Colon (tissue), 2 donors: ENCODE measurements around the gene ZKSCAN3.
"Not testable (repeated sequence)": the region's sequence is repeated elsewhere in the genome, so short reads cannot be mapped to it uniquely, and the experiment has no call there.

Experiments used
- FAIRE-seq: peaks from 2 replicates; lab custom pipeline; 2012; peaks lifted over from hg19 to GRCh38; lab: Jason Lieb, UNC
- donor health status: control.
- donor health status: control.

ZKSCAN3 gene

DNA sequence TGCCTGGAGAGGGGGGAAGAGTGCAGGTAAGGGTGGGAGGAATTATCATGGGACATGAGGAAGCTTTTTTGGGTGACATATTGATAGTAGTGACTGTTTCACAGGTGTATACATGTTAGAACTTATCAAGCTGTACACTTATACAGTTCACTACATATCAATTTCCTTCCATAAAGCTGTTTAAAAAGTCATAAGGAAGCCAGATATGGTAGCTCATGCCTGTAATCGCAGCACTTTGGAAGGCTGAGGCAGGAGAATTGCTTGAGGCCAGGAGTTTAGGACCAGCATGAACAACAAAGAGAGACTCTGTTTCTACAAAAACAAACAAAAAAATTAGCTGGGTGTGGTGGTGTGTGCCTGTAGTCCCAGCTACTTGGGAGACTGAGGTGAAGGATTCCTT is 28.1 kb downstream of the ZKSCAN3 start:
- FAIRE-seq = no peak

DNA sequence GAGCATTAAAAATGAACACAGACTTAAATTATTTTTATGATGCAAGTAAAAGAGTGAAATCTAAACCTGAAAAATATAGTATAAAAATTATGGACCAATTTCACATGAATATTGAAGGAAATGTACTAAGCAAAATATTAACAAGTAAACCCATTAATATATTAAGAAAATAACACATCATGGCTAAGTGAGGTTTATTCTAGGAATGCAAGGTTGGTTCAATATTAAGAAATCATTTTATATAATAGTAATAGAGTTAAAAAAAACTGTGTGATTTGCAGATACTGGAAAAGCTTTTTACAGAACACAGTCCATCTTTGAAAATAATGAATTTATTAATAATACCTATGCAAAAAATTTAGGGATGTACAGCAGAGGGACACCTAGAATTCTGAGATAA is 28.9 kb downstream of the ZKSCAN3 start:
- FAIRE-seq = no peak

DNA sequence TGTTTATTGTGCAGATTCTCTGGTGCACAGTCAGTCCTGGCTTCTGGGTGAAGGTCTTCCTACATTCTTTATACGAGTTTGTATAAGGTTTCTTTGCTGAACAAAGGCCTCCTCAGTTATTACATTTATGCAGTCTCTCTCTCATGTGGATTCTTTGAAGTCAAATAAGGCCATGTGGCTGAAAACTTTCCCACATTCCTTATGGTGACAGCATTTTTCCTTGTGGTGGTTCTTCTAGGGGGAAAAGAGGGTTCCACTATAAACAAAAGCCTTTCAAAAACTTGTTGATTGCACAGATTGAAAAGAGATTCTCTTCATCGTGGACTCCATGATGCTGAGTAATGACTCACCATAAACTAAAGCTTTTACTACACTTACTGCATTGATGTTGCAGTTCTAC is 30.6 kb downstream of the ZKSCAN3 start:
- FAIRE-seq = no peak

DNA sequence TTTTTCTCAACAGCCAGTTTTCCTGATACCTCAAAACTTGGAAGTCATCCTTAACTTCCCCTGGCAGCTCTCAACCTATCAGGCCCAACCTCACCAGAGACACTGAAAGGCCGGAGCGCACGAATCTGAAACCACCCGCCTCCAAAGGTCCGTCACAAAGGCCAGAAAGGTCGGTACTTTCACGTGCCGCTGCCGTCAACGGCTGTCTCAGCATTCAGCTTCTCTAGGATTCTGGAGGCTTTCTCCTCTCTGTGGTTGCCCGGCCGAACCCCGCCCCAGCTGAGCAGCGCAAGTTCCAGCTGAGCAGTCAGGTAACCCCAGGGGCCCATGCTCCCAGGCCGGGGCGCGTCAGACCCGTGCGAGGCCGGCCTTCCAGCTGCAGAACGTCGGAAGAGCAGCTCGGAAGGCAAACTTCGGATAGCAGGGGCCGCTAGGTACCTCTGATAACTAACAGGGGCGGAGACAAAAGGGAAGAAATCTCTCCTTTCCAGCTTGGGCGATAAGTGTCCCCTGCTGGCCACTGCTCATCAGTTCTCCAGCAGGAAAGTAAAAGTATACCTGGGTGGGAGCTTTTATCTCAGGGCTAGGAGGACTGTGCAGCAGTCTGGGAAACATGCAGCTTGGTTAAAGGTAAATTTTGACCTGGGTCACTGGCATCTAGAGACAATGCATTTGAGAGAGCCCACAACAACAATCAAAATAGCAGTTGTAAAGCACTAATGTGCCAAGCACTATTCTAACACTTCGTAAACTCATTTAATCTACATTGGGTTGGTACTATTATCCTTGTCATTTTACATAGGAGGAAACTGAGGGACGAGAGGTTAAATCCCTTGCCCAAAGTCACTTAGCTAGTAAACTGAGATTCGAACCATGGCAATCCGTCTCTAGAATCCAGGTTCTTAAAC is 33.7 kb downstream of the ZKSCAN3 start:
- FAIRE-seq = peak; percentile 14

DNA sequence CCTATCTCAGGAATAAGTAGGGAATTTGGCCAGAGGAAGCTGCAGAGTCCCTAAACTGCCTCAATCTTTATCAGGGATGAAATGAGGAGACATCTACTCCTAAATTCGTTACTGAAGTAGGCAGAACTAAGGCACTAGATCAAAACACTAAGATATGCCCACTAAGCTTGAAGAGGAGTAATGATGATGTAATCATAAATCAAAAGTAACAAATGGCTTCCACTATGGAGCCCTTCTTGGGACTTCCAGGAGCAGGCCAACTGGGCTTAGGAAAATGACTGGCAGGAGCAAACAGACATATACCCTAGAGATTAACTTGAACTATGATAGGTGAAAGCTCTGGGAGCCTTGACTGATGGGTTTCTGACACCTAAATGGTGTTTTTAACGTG is 34.4 kb downstream of the ZKSCAN3 start:
- FAIRE-seq = no peak

DNA sequence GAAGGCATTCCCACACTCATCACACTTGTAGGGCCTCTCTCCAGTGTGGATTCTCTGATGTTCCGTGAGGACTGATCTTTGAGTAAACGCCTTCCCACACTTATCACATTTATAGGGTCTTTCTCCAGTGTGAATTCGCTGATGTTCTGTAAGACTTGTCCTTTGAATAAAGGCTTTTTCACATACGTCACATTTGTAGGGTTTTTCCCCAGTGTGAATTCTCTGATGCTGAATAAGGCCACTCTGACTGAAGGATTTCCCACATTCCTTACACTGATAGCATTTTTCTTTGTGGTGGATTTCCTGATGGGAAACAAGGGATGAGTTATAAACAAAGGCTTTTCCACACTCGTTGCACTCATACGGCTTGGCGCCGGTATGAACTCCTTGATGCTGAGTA is 40.9 kb downstream of the ZKSCAN3 start:
- FAIRE-seq = no peak

DNA sequence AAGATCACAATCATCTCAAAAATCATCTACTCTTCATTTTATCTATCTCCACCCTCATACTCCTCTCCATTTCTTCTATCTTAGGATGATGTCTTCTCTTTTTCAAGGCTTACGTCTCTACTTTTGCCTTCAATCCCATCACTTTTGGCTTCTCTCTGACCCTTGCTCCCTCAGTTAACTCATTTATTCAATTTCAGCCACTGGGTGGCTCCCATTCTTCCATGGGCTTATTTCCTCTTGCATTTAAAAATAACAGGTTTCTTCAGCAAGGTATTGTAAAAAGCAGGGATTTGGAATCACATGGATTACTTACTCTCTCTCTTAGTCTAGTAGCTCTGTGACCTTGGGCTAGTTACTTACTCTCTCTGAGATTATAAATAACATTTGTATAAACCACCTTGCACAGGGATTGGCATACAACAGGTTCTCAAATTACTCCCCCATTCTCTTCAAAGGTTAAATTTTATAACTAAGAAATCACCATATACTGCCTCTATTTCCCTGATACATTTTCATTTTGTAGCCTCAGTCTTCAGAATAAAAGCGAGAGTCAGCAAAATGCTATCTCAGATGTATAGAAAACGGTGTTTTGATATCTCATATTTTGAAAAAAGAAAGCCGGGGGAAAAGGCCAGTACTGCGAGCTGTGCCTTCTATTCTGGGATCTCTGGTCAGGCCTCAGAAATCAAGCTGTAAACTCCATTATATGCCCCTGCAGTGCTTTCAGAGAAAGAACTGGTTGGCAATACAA is 44.3 kb downstream of the ZKSCAN3 start:
- FAIRE-seq = no peak

DNA sequence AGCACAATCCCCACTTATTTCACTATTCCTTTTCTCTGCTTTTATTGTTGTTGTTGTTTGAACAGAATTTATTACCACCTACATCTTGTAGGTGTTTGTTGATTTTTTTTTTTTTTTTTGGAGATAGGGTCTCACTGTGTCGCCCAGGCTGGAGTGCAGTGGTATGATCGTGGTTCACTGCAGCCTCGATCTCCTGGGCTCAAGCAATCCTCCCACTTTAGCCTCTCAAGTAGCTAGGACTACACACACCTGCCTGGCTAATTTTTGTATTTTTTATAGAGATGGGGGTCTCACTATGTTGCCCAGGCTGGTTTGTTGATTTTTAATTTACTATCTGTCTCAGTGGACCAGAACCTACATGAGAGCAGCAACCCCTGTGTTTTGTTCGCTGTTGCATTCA is 46.2 kb downstream of the ZKSCAN3 start:
- no peak for FAIRE-seq

DNA sequence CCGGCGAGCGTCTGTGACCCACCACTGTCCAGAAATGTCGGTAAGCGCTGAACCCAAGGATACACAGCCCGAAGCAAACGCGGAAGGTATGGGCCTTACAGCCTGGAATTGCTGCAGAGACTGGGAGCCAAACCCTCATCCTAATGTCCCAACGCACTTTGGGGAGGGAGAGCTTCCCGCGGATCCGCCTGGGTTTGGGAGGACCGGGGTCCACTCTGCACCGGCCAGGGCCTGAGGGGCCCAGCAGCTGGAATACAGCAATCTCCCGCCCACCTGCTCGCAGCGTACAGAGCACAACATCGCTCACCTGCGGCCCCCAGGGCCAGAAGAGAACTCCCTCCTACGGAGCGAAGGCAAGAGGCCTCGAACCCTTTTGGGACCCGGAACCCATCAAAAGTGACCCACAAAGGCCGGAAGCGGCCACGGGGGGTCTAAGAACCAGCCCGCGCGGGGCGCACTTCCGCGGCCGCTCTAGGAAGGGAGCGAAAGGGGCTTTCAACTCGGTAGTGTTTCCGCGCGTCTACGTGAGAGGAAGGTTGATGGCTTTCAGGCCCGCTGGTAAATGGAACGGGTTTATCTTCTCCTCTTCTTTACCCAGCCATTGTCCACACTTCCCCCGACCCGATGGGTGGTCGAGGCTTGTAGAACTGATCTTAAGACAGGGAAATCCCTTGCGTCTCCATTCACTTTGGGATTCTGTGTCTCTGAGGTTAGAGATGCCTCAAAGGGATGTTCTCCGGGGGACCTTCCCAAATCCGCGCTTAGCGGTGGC is 49.8 kb downstream of the ZKSCAN3 start, which contains the start of gene ZSCAN12:
Gene ZSCAN12 (minus strand): TSS at position 398 of the 772 bp plus-strand sequence. CDS start 1,342 bp downstream, outside the sequence.
- FAIRE-seq = no peak

DNA sequence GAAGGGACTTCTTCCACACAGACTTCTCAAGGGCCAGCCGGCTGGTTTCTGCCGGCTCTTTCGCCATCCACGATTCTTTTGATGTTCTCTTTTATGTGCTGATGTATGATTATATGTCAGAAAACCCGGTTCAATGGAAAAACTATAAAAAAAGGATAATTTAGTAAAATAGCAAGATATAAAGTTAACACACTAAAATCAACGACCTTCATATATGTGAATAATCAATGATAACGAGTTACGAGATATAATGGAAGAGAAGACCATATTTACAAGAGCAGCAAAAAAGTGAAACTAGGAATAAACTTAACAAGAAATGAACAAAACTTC is 50.3 kb downstream of the ZKSCAN3 start:
- FAIRE-seq = no peak

DNA sequence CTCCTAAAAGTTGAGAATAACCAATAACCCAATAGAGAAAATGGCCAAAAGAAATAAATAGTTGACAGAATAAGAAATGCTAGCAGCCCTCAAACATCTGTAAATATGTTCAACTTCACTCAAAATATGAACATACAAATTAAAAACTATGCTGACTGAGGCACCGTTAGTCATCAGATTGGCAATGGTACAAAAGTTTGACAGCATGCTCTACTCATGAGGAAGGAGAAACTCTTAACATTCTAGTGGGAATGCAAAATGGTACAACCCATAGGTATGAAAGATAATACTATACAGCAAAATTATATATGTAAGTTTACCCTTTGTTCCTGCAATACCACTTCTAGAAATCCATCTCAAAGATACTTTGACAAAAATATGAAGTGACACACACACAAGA is 51.4 kb downstream of the ZKSCAN3 start:
- FAIRE-seq = no peak

DNA sequence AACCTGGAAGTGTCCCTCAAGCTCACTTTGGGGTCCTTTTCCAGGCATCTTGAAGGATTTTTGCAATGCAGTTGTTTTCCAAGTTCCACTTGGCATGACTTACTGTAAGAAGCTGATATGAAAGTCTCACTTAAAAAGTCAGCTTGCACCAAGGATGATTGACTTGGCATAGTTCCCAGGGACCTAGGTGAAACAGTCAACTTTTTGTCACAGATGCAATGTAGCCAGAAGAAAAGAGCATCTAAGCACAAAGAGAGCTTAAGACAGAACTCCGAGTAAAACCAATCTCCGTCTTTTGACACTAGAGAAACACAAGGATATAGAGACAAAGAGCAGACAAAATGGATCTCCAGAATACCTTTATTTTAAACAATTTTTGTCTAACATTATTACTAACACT is 52.5 kb downstream of the ZKSCAN3 start:
- no peak for FAIRE-seq

DNA sequence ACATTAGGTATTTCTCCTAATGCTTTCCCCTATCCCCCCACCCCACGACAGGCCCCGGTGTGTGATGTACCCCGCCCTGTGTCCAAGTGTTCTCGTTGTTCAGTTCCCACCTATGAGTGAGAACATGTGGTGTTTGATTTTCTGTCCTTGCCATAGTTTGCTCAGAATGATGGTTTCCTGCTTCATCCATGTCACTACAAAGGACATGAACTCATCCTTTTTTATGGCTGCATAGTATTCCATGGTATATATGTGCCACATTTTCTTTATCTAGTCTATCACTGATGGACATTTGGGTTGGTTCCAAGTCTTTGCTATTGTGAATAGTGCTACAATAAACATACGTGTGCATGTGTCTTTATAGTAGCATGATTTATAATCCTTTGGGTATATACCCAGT is 54.2 kb downstream of the ZKSCAN3 start:
- not testable (repeated sequence) for FAIRE-seq

DNA sequence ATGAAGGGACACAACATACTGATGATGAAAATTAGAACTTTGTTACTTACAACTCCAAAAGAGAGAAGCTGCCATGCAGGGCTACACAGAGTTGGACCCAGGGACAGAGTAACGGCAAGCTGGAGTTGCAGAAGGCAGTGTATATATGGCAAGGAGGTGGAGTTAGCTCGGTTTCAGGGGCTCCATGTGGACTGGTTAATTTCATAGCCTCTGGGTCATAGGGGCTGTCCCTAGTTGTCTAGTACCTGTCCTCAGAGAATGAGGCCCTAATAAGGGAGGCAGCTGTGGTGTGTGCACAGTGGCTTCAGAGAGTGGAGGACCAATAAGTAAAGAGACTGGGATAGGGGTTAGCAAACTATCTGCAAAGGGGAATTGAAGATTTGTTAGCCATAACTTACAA is 57.7 kb downstream of the ZKSCAN3 start:
- no peak for FAIRE-seq

DNA sequence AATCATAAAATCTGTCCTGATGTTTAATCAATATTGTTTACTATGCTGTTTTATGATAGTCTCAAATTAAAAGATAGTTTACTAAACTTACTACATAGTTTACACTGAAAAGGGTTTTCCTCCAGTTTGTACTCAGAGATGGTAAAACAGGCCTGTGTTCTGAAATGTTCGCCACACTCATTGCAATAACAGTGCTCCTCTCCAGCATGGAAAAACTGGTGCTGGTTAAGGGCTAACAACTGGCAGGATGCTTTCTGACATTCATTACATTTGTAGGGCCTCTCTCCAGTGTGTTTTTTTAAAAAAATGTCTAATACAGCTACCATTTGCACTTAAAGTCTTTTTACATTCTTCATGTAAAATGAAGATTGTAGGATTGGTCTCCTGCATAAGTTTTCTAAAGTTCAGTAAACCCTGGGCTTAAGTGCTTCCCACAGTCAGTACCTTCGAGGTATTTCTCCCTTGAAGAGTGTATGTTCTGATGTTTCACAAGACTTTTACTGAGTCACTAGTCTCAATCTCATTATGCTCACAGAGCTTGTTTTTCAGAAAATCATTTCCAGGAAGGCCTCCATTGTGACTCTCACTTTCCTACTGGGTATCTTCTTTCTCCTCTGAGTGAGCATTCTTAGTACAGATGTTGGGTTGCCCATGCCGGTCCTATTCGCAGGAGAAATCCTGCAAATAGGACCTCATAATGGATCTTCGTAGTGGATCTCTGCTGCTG is 58.5 kb downstream of the ZKSCAN3 start:
- FAIRE-seq = no peak

DNA sequence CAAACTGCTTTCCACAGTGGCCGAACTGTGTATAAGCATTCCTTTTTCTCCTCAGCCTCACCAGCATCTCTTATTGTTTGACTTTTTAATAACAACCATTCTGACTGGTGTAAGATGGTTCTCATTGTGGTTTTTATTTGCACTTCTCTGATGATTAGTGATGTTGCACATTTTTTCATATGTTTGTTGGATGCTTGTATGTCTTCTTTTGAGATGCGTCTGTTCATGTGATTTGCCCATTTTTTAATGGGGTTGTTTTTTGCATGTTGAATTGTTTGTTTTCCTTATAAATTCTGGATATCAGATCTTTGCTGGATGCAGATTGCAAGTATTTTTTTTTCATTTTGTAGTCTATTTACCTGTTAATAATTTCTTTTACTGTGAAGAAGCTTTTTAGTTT is 61.0 kb downstream of the ZKSCAN3 start:
- no peak for FAIRE-seq

DNA sequence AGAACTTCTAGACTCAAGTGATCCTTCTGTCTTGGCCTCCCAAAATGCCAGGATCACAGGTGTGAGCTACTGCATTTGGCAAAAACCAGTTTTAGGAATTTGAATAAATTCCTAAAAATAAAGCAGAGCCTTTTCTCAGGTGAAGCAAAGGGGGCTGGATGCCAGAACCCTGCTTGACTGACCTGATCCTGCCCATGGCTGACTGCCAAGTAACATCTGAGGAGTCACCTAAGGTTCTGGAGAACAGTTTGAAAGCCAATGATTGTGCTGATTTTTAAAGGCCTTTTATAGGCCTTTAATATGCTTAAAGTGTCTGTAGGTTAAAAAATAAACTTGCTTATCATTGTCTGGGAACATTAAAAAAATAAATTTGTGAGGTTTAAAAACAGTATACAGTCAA is 63.9 kb downstream of the ZKSCAN3 start:
- no peak for FAIRE-seq
